HepG2 (cell line): Measurements from ENCODE around the gene FBXW8. TPM values are rescaled to one million over a fixed set of nuclear protein-coding genes. Genes with fewer than 3 reads are reported as not detected.

Experiments
- ATAC-seq: fragments of 200-7000 bp; cut with Tn5 transposase; 3 replicates; pipeline ENCODE4 v1.9.1; 2020; ENCODE audit warnings: mild to moderate bottlenecking, moderate library complexity
- BruUV-seq: library from RNA; stranded (reverse); fragments of 400-500 nt; replicated peaks from 2 replicates; lab custom pipeline; 2021; lab: Mats Ljungman, UMichigan
- CTCF ChIA-PET: fragments of 300-600 bp; formaldehyde crosslinking; extraction: SDS; loops from one replicate; lab custom pipeline; 2021; ENCODE audit warnings: low total read pairs, inconsistent platforms, low intra/inter-chr PET ratio; lab: Yijun Ruan, JAX
- POLR2A ChIA-PET: fragments of 350-600 bp; sonication (Branson Sonifier 250); formaldehyde crosslinking; loops from one replicate; lab custom pipeline; 2020; ENCODE audit warnings: antibody characterized with exemption, inconsistent platforms; lab: Yijun Ruan, JAX
- DNase-seq: peaks from one replicate; pipeline ENCODE4 v3.0.0-alpha.2; 2015; ENCODE audit warnings: low spot score
- FAIRE-seq: peaks from 3 replicates; lab custom pipeline; 2011; peaks lifted over from hg19 to GRCh38; lab: Jason Lieb, UNC
- H2AFZ ChIP-seq: one replicate; pipeline ENCODE4 v1.6.1; 2011; ENCODE audit warnings: low read length, inconsistent platforms
- H3K27ac ChIP-seq: fragments of 300-600 bp; 3 replicates; pipeline ENCODE4 v1.8.0; 2011; ENCODE audit warnings: mixed run types, mild to moderate bottlenecking, mixed read lengths, low read length, inconsistent platforms; ENCODE audit not compliant: insufficient read depth; ENCODE audit errors: extremely low read length
- H3K27me3 ChIP-seq, 2 experiments: fragments of 200-600 bp in 1 of 2; 2 replicates in 1 of 2; 3 replicates in 1 of 2; pipeline versions ENCODE4 v1.6.0 to v1.8.0; 2011; ENCODE audit warnings: low read length in 2 of 2, mild to moderate bottlenecking in 2 of 2, moderate library complexity in 2 of 2, inconsistent platforms in 1 of 2; ENCODE audit not compliant: insufficient read depth in 2 of 2, control insufficient read depth in 1 of 2
- H3K36me3 ChIP-seq, 2 experiments: fragments of 200-600 bp in 1 of 2; replicated peaks in 1 of 2; 2 replicates in 1 of 2; 3 replicates in 1 of 2; pipeline versions ENCODE4 v1.5.1 to v1.8.0; 2011; ENCODE audit warnings: low read length in 2 of 2, inconsistent platforms in 1 of 2; ENCODE audit not compliant: insufficient read depth in 2 of 2, control insufficient read depth in 1 of 2
- H3K4me1 ChIP-seq: 2 replicates; pipeline ENCODE4 v1.5.1; 2012; ENCODE audit warnings: low read length, inconsistent platforms; ENCODE audit not compliant: insufficient read depth
- H3K4me2 ChIP-seq: 2 replicates; pipeline ENCODE4 v1.6.0; 2011; ENCODE audit warnings: low read depth, low read length, inconsistent platforms
- H3K4me3 ChIP-seq, 3 experiments: fragments of 200-600 bp in 1 of 3; sonication (generic), shearing (Covaris generic) in 1 of 3; replicated peaks in 1 of 3; 2 replicates each; pipeline ENCODE4 v1.5.1; 2011 to 2016; ENCODE audit warnings: low read length in 3 of 3, inconsistent platforms in 2 of 3, low read depth in 2 of 3, mild to moderate bottlenecking in 2 of 3, control low read depth in 1 of 3, mixed read lengths in 1 of 3; ENCODE audit not compliant: insufficient read depth in 1 of 3
- H3K79me2 ChIP-seq: one replicate; pipeline ENCODE4 v1.6.1; 2011; ENCODE audit warnings: low read length, inconsistent platforms; ENCODE audit not compliant: insufficient read depth
- H3K9ac ChIP-seq: 2 replicates; pipeline ENCODE4 v1.6.0; 2011; ENCODE audit warnings: mild to moderate bottlenecking, low read depth, low read length, inconsistent platforms; ENCODE audit not compliant: insufficient read depth
- H3K9me3 ChIP-seq: 2 replicates; pipeline ENCODE4 v1.5.1; 2012; ENCODE audit warnings: mild to moderate bottlenecking, low read length
- H4K20me1 ChIP-seq: 2 replicates; pipeline ENCODE4 v1.6.0; 2011; ENCODE audit warnings: inconsistent platforms, mild to moderate bottlenecking, low read length, moderate library complexity; ENCODE audit not compliant: insufficient read depth
- CBX5 ChIP-seq: sonication (generic); formaldehyde crosslinking; IDR thresholded peaks from 2 replicates; pipeline ENCODE4 v1.4.0; 2020; ENCODE audit warnings: missing genetic modification reagents, borderline replicate concordance
- ETV5 ChIP-seq: IDR thresholded peaks from 2 replicates; pipeline ENCODE4 v1.6.1; 2018; ENCODE audit warnings: missing biosample characterization, missing genetic modification reagents, inconsistent platforms, borderline replicate concordance
- FOXC1 ChIP-seq: sonication (generic); formaldehyde crosslinking; IDR thresholded peaks from 2 replicates; pipeline ENCODE4 v1.8.0; 2022; ENCODE audit warnings: mild to moderate bottlenecking, missing genetic modification reagents, borderline replicate concordance
- HNRNPLL ChIP-seq: fragments of 200-400 bp; formaldehyde crosslinking; IDR thresholded peaks from 2 replicates; pipeline ENCODE4 v1.6.1; 2017; ENCODE audit warnings: mild to moderate bottlenecking, low read depth, low read length; ENCODE audit not compliant: poor library complexity, severe bottlenecking
- MAFF ChIP-seq: IDR thresholded peaks from 2 replicates; pipeline ENCODE4 v1.6.1; 2011; ENCODE audit warnings: low read depth, low read length, improper control_type of control experiment
- MAFK ChIP-seq, 2 experiments: IDR thresholded peaks in 1 of 2; conservative IDR thresholded peaks in 1 of 2; 2 replicates each; pipeline ENCODE4 v1.6.1; 2011; ENCODE audit warnings: improper control_type of control experiment in 2 of 2, low read length in 2 of 2
- MXD3 ChIP-seq: IDR thresholded peaks from 2 replicates; pipeline ENCODE4 v1.6.1; 2016; ENCODE audit warnings: mild to moderate bottlenecking, missing biosample characterization, missing genetic modification reagents
- ZNF777 ChIP-seq: sonication (generic); formaldehyde crosslinking; IDR thresholded peaks from 2 replicates; pipeline ENCODE4 v1.4.0; 2020; ENCODE audit warnings: missing genetic modification reagents
- ZNF780A ChIP-seq: sonication (generic); formaldehyde crosslinking; IDR thresholded peaks from 2 replicates; pipeline ENCODE4 v1.8.0; 2022; ENCODE audit warnings: mild to moderate bottlenecking, missing genetic modification reagents, moderate library complexity
- ZNF850 ChIP-seq: sonication (generic); formaldehyde crosslinking; conservative IDR thresholded peaks from 2 replicates; pipeline ENCODE4 v1.9.0; 2021; ENCODE audit warnings: mild to moderate bottlenecking, missing genetic modification reagents
- ZNF883 ChIP-seq: sonication (generic); formaldehyde crosslinking; IDR thresholded peaks from 2 replicates; pipeline ENCODE4 v1.5.1; 2020; ENCODE audit warnings: mild to moderate bottlenecking, missing genetic modification reagents; ENCODE audit errors: not compliant biosample characterization
- WGBS: methylation state at CpG from one replicate; pipeline ENCODE4 v1.1.6; 2017; ENCODE audit warnings: low lambda C conversion rate; 5-methylcytosine and 5-hydroxymethylcytosine counted together
- in situ Hi-C: cut with HindIII; loops from 2 replicates; pipeline ENCODE4 v1.10.0; 2017; ENCODE audit warnings: low pct_unique_long_range_greater_than_20kb; ENCODE audit not compliant: extremely low pct_ligation_motif_present
- intact Hi-C: fragments of 100-400 bp; cut with micrococcal nuclease; formaldehyde crosslinking; loops from one replicate; pipeline ENCODE4 v1.10.0; 2022; ENCODE audit not compliant: unreplicated experiment
- polyA plus RNA-seq, 8 experiments: library from polyadenylated mRNA; depleted of rRNA in 3 of 8; stranded (reverse) in 7 of 8; unstranded in 1 of 8; fragments of >200 nt; fragmentation: Illumina TruSeq in 4 of 8; extraction: Trizol in 4 of 8; gene quantifications; 2 replicates each; pipeline versions ENCODE4 v1.2.1 to v1.2.3, GENCODE V29; 2011 to 2016; ENCODE audit warnings: low read depth in 4 of 8, missing spikeins in 1 of 8, mixed read lengths in 1 of 8; ENCODE audit not compliant: insufficient read depth in 1 of 8
- total RNA-seq, 5 experiments: library from RNA; depleted of rRNA; stranded (reverse); fragments of >200 nt; fragmentation: Illumina TruSeq; extraction: Trizol; gene quantifications; 2 replicates each; pipeline ENCODE4 v1.2.3, GENCODE V29; 2016; ENCODE audit warnings: low read depth in 1 of 5

FBXW8 gene
- total and polyA plus RNA-seq, 2 of the 13 experiments (the other 11 are each of a cell fraction or from before 2014, with no cell fraction given), result 5.1 to 5.9 TPM

GRCh38 chr12:116971222-116971621 lies 60.5 kb downstream of the FBXW8 start:
- FAIRE-seq, result no peak
- Histone ChIP-seq H3K79me2 (no peaks in the 10 kb centered on the region), H3K4me2 (no peak overlapping the region), H3K27me3 (no peaks in the 10 kb centered on the region), H3K4me1 (no peaks in the 10 kb centered on the region), H2AFZ (no peak overlapping the region), H3K9ac (no peak overlapping the region), H3K36me3 (peaks cover 1 to 2% of the 10 kb centered on the region in 2 experiments; a peak in 4 of 5 replicates), H3K4me3 (no peak overlapping the region), H4K20me1 (no peaks in the 10 kb centered on the region), H3K27ac (no peak overlapping the region), H3K9me3 (no peaks in the 10 kb centered on the region)
- ChIA-PET POLR2A (no interaction called here), CTCF (no interaction called here)
- TF ChIP-seq ZNF777 (CRISPR knock-in tag), result no peak
- TF ChIP-seq CBX5 (CRISPR knock-in tag), result no peak
- no peak for TF ChIP-seq ETV5 (CRISPR knock-in tag)
- no peak for TF ChIP-seq FOXC1 (CRISPR knock-in tag)
- no peak for TF ChIP-seq ZNF883 (CRISPR knock-in tag)
- TF ChIP-seq HNRNPLL, result no peak
- TF ChIP-seq ZNF780A, result no peak
- no peak for TF ChIP-seq MXD3 (CRISPR knock-in tag)
- DNase-seq, result no peak
- in situ Hi-C loops (no loop called here), intact Hi-C loops (no loop called here)
- ATAC-seq, result no peak
- BruUV-seq, result no TSS peak
- WGBS, result 91% methylated on average over 4 of the region's 4 CpGs

- intact Hi-C loops (no loop called here), in situ Hi-C loops (no loop called here)
- FAIRE-seq (no peak), ATAC-seq (no peak), DNase-seq (no peak)
- CTCF ChIA-PET, result no interaction called here
- Histone ChIP-seq H3K27me3 (no peaks in the 10 kb centered on the region), H3K27ac (no peak overlapping the region), H4K20me1 (no peaks in the 10 kb centered on the region), H3K4me1 (no peaks in the 10 kb centered on the region), H3K9ac (no peak overlapping the region), H3K79me2 (no peaks in the 10 kb centered on the region), H3K4me2 (no peak overlapping the region), H3K9me3 (no peaks in the 10 kb centered on the region), H3K36me3 (no peaks in the 10 kb centered on the region), H3K4me3 (no peak overlapping the region), H2AFZ (no peak overlapping the region)
- POLR2A ChIA-PET, result no interaction called here
- 97% methylated on average over 3 of the region's 3 CpGs for WGBS
- no TSS peak for BruUV-seq
- TF ChIP-seq MAFK (conservative IDR thresholded peaks at IDR 0.05 in 1 of 2, IDR thresholded peaks at IDR 0.05 in 1 of 2; ENCODE audit: low read length in 2 of 2), result peak; percentile 60 to 74; a peak in 3 of 4 replicates
- TF ChIP-seq MAFF, result peak; percentile 60
- no peak for TF ChIP-seq ZNF850 (CRISPR knock-in tag)
Measured at GRCh38 chr12:116975779-116976393, 65.1 kb downstream of the FBXW8 start.
